Transverse colon (tissue), 4 donors: ENCODE results near the gene GAB3. TPM values are rescaled to one million over a fixed set of nuclear protein-coding genes. Genes with fewer than 3 reads are reported as not detected.

Experiments
- DNase-seq: peaks from one replicate; pipeline ENCODE4 v3.0.0-alpha.2; 2019
- H3K27ac ChIP-seq, 4 donors: fragments of 200-600 bp; sonication (generic); 2 replicates each; pipeline ENCODE4 v1.5.1; 2016 to 2018; ENCODE audit warnings: inconsistent platforms in 4 of 4
- H3K27me3 ChIP-seq: fragments of 200-600 bp; sonication (generic); 2 replicates; pipeline ENCODE4 v1.5.1; 2017; ENCODE audit warnings: inconsistent platforms
- H3K36me3 ChIP-seq, 4 donors: fragments of 200-600 bp; sonication (generic); 2 replicates each; pipeline ENCODE4 v1.5.1; 2017 to 2019; ENCODE audit warnings: inconsistent platforms in 4 of 4
- H3K4me1 ChIP-seq, 4 donors: fragments of 200-600 bp; sonication (generic); 2 replicates each; pipeline ENCODE4 v1.5.1; 2017 to 2020; ENCODE audit warnings: inconsistent platforms in 4 of 4
- H3K4me3 ChIP-seq, 4 donors: fragments of 200-600 bp; sonication (generic); 1 replicate in 1 of 4; 2 replicates in 3 of 4; pipeline versions ENCODE4 v1.5.1 to v1.6.1; 2017 to 2019; ENCODE audit warnings: inconsistent platforms in 4 of 4
- H3K9me3 ChIP-seq, 2 donors: fragments of 200-600 bp; sonication (generic); 2 replicates each; pipeline ENCODE4 v1.5.1; 2017 to 2019; ENCODE audit warnings: inconsistent platforms in 2 of 2
- EP300 ChIP-seq: sonication (generic); formaldehyde crosslinking; IDR thresholded peaks from one replicate; pipeline ENCODE4 v1.6.1; 2017; ENCODE audit warnings: antibody characterized with exemption, low read depth
- POLR2A ChIP-seq: fragments of 450-650 bp; IDR thresholded peaks from one replicate; pipeline ENCODE4 v1.6.1; 2016; ENCODE audit warnings: antibody characterized with exemption, mild to moderate bottlenecking, moderate library complexity
- POLR2AphosphoS5 ChIP-seq, 3 donors: sonication (generic); formaldehyde crosslinking; IDR thresholded peaks; one replicate each; pipeline ENCODE4 v1.6.1; 2016; ENCODE audit warnings: antibody characterized with exemption in 3 of 3
- WGBS, 2 donors: methylation state at CpG; one replicate each; pipeline ENCODE4 v1.1.5; 2018; ENCODE audit warnings: low coverage in 1 of 2; 5-methylcytosine and 5-hydroxymethylcytosine counted together
- in situ Hi-C, 4 donors: fragments of 200-750 bp; cut with MboI; loops; one replicate each; pipeline versions ENCODE4 v1.15.0 to v1.15.1; 2017; ENCODE audit warnings: low sequenced_read_pairs in 3 of 4, low pct_ligation_motif_present in 1 of 4, low pct_unique_long_range_greater_than_20kb in 1 of 4
- intact Hi-C: fragments of 100-400 bp; cut with DNase I; formaldehyde crosslinking; loops from one replicate; pipeline ENCODE4 v1.15.1; 2023; ENCODE audit warnings: low total_unique reads
- total RNA-seq, 4 donors: library from RNA; depleted of rRNA; stranded (reverse); fragments of >200 nt; gene quantifications; one replicate each; pipeline ENCODE4 v1.1.0, GENCODE V29; 2016
- TF ChIP-seq, protein P1 (sequence below), 5 experiments: fragments of 200-600 bp in 3 of 5; fragments of 450-650 bp in 2 of 5; sonication (generic) in 3 of 5; IDR thresholded peaks; 1 replicate in 2 of 5; 2 replicates in 3 of 5; pipeline ENCODE4 v1.5.1; 2016 to 2017; ENCODE audit warnings: antibody characterized with exemption in 5 of 5, inconsistent platforms in 3 of 5, mild to moderate bottlenecking in 2 of 5, moderate library complexity in 1 of 5

The GAB3 gene
- total RNA-seq, 4 donors from 2014 or later: 0.37 to 4.4 (median 3.0) TPM

DNA sequence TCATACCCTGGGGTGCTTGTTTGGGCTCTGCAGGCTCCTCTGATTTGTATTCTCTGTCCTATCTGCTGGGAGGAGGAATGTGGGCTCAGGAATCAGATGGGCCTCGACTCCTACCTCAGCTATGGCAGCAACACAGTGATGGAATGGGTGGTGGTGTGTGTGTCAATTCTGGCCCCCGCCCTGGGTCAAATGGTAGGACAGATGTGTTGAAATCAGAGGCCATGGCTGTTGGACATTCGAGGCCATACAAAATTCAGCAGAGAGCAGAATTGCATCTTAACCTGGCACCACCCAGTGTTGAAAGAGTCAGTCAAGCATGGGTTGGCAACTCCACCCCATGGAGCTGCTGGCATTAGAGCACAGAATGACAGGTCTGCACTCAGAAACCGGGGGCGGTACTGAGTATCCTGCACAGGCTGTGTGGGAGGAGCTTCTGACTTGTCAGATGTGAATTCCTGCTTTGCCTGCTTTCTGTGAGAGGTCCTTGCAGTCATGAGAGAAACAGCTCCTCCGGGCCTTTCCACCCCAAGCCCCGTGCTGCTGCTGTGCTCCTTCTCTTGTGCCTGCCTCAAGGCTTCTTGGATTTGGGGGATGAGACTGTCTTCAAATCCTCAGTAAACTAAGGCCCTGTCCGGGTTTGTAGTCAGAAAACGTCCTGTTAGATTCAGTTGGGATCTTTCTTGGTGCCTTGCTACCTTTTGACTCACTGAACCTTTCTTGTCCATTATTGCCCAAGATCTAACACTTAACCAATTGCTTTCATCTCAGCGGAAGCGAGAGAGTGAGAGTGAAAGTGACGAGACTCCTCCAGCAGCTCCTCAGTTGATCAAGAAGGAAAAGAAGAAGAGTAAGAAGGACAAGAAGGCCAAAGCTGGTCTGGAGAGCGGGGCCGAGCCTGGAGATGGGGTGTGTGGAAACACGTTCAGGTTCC is 24.8 kb upstream of the GAB3 start:
- Histone ChIP-seq H3K9me3 (no peaks in the 10 kb centered on the region), H3K27me3 (no peaks in the 10 kb centered on the region), H3K4me1 (no peaks in the 10 kb centered on the region), H3K27ac (no peak overlapping the region), H3K4me3 (no peak overlapping the region), H3K36me3 (peaks cover 0 to 4% (median 2%) of the 10 kb centered on the region in 4 donors)
- TF ChIP-seq POLR2A (no peak), POLR2AphosphoS5 (IDR thresholded peaks at IDR 0.05) (no peak), EP300 (no peak)
- TF ChIP-seq, protein P1, sequence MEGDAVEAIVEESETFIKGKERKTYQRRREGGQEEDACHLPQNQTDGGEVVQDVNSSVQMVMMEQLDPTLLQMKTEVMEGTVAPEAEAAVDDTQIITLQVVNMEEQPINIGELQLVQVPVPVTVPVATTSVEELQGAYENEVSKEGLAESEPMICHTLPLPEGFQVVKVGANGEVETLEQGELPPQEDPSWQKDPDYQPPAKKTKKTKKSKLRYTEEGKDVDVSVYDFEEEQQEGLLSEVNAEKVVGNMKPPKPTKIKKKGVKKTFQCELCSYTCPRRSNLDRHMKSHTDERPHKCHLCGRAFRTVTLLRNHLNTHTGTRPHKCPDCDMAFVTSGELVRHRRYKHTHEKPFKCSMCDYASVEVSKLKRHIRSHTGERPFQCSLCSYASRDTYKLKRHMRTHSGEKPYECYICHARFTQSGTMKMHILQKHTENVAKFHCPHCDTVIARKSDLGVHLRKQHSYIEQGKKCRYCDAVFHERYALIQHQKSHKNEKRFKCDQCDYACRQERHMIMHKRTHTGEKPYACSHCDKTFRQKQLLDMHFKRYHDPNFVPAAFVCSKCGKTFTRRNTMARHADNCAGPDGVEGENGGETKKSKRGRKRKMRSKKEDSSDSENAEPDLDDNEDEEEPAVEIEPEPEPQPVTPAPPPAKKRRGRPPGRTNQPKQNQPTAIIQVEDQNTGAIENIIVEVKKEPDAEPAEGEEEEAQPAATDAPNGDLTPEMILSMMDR (IDR thresholded peaks at IDR 0.05): no peak
- intact Hi-C loops: no loop called here
- in situ Hi-C loops: no loop called here
- no peak for DNase-seq
- WGBS, 2 donors: 80 to 86% methylated on average over 3 to 15 of the region's 15 CpGs

DNA sequence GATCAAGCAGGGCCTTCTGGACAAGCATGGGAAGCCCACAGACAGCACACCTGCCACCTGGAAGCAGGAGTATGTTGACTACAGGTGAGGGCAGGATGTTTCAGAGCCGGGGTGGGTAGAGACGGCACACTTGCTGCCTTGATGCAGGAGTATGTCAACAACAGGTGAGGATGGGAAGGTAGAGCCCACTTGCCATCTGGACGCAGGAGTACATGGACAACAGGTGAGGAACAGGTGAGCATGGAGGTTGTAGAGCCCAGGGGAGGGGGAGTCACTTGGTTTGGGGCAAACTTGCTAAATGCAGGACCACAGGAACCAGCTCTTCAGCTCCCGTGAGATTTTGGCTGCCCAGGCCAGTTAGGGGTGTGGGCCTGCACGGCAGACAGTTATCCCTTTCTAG is 23.7 kb upstream of the GAB3 start:
- DNase-seq: no peak
- Histone ChIP-seq H3K27me3 (no peaks in the 10 kb centered on the region), H3K36me3 (peaks cover 0 to 4% (median 2%) of the 10 kb centered on the region in 4 donors), H3K9me3 (no peaks in the 10 kb centered on the region), H3K4me3 (no peak overlapping the region), H3K4me1 (no peaks in the 10 kb centered on the region), H3K27ac (no peak overlapping the region)
- no peak for TF ChIP-seq POLR2AphosphoS5 (IDR thresholded peaks at IDR 0.05)
- in situ Hi-C loops: no loop called here
- intact Hi-C loops: no loop called here
- 75% methylated on average over 5 of the region's 5 CpGs; no CpG with 5 or more reads in 1 of the 2 donors for WGBS, 2 donors

DNA sequence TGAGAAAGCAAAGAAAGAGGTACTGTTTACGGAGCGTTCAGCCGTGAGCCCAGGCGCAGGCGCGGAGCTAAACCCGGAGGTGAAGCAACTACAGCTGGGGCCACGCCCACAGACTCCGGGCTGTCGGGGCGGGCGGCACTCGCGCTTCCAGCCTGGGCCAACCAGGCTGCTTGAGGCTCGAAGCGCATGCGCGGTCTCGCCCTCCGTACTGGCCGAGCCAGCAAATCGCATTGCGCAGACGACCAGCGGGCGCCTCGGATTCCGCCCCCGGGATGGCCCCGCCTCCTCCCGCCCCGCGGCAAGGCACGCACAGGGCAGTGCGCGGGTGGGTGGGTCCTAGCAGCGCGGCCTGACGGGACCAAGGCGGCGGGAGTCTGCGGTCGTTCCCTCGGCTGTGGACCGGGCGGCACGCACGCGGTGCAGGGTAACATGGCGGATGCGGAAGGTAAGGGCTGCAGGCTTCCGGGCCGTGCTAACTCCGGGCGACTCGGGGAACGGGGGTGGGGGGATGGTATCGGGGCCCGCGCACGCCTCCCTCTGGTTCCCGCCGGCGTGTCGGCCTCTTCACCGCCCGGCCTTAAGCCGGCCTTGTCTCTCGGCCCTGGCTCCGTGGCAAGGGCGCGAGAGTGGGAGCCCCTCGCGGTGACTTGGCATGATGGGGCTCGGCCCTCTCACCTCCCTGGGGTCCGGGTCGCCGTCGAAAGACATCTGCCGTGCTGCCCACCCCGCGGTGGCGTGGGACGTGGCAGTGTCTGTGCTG is 11.8 kb upstream of the GAB3 start, which contains the start of gene DKC1:
TSS of gene DKC1 (plus strand) at position 328 of the 760 bp plus-strand sequence. CDS start at position 430, 102 bp downstream.
- DNase-seq: peak; percentile 96
- intact Hi-C loops: no loop called here
- TF ChIP-seq POLR2AphosphoS5 (IDR thresholded peaks at IDR 0.05) (peak; percentile 31 to 78 (median 56)), POLR2A (peak; percentile 48), EP300 (no peak)
- TF ChIP-seq, protein P1 (IDR thresholded peaks at IDR 0.05): peak in 2 of 5 experiments; percentile 3 to 22
- Histone ChIP-seq H3K4me1 (peaks cover 0 to 15% (median 3%) of the 10 kb centered on the region in 4 donors), H3K4me3 (peak within 1 kb of the TSS; percentile 46 to 70 (median 62)), H3K9me3 (no peaks in the 10 kb centered on the region), H3K36me3 (no peaks in the 10 kb centered on the region), H3K27ac (peak within 1 kb of the TSS; percentile 76 to 89 (median 82)), H3K27me3 (no peaks in the 10 kb centered on the region)
- WGBS, 2 donors: 44% methylated on average over 72 of the region's 84 CpGs; no CpG with 5 or more reads in 1 of the 2 donors
- in situ Hi-C loops: no loop called here

DNA sequence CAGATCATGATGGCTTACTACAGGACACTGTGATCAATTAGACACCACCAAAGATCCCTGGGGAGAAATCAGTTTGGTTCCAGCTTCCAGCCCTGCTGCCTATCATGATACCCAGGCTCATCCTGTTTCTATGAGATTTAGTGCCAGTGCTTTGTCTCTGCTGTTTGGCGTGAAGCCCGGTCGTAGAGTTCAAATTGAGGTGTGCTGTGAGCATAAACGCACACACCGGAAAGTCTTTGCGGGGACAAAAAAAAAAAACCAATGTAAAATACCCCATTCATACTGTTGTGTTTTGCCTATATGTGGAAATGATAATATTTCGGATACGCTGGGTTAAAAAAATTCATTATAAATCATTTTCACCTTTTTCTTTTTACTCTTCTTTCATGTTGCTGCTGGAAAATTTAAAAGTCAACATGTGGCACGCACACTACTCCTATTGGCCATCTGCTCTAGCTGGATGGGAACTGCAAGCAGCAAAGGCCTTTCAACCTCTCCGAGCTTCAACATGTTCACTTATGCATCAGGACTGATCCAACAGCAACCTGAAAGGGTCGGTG is 11.2 kb upstream of the GAB3 start:
- Histone ChIP-seq H3K27me3 (no peaks in the 10 kb centered on the region), H3K9me3 (no peaks in the 10 kb centered on the region), H3K4me3 (peak overlapping the region in 3 of 4 donors; percentile 56 to 70 (median 68)), H3K27ac (peak overlapping the region; percentile 76 to 89 (median 82)), H3K36me3 (no peaks in the 10 kb centered on the region), H3K4me1 (peaks cover 0 to 15% (median 3%) of the 10 kb centered on the region in 4 donors)
- 55% methylated on average over 11 of the region's 11 CpGs; no CpG with 5 or more reads in 1 of the 2 donors for WGBS, 2 donors
- intact Hi-C loops (no loop called here), in situ Hi-C loops (no loop called here)
- no peak for TF ChIP-seq POLR2A
- TF ChIP-seq EP300: no peak
- TF ChIP-seq POLR2AphosphoS5 (IDR thresholded peaks at IDR 0.05): no peak
- TF ChIP-seq, protein P1 (IDR thresholded peaks at IDR 0.05): no peak
- DNase-seq: peak; percentile 34
